ENCODE data around the gene PTPRO. TPM values are rescaled to one million over a fixed set of nuclear protein-coding genes. Genes with fewer than 3 reads are reported as not detected.
A peak's percentile ranks its signal among the peaks of the same experiment; 100 is the strongest.

The PTPRO gene
- total and polyA plus RNA-seq, 2 experiments from 2014 or later = 0.12 TPM; not detected in 1

DNA sequence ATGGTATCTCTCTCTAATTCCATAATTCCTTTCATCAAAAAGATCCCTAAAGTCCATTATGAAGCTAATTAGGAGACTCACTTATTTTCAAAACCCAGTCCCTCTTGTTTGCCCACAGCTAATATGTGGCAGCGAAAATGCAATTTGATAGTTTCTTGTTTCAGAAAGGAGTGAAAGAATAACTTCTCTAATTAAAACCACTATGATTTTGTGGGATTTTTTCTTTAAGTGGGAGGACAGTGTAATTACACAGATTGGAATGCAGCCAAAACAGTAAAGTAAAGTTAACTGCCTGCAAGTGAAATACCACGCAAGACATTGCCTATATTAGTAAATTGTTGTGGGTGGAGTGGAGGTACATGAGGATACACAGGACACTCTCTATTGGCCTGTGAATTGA lies 50.0 kb downstream of the PTPRO start:
- Histone ChIP-seq H3K4me3 (no peak overlapping the region), H3K36me3 (no peaks in the 10 kb centered on the region), H3K4me1 (ENCODE audit: low read depth) (no peaks in the 10 kb centered on the region), H3K27ac (no peak overlapping the region), H3K9me3 (ENCODE audit: low read depth) (no peaks in the 10 kb centered on the region), H3K27me3 (no peaks in the 10 kb centered on the region)
- DNase-seq (ENCODE audit: low read depth in 1 of 2, low spot score in 1 of 2) = no peak
- TF ChIP-seq, protein P1, sequence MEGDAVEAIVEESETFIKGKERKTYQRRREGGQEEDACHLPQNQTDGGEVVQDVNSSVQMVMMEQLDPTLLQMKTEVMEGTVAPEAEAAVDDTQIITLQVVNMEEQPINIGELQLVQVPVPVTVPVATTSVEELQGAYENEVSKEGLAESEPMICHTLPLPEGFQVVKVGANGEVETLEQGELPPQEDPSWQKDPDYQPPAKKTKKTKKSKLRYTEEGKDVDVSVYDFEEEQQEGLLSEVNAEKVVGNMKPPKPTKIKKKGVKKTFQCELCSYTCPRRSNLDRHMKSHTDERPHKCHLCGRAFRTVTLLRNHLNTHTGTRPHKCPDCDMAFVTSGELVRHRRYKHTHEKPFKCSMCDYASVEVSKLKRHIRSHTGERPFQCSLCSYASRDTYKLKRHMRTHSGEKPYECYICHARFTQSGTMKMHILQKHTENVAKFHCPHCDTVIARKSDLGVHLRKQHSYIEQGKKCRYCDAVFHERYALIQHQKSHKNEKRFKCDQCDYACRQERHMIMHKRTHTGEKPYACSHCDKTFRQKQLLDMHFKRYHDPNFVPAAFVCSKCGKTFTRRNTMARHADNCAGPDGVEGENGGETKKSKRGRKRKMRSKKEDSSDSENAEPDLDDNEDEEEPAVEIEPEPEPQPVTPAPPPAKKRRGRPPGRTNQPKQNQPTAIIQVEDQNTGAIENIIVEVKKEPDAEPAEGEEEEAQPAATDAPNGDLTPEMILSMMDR (IDR thresholded peaks at IDR 0.05; ENCODE audit: low read depth, low read length) = no peak

GRCh38 chr12:15387772-15388171 lies 65.5 kb downstream of the PTPRO start:
- DNase-seq (ENCODE audit: low read depth in 1 of 2, low spot score in 1 of 2) = no peak
- no peak overlapping the region for H3K27ac ChIP-seq

GRCh38 chr12:15389561-15389960 lies 67.3 kb downstream of the PTPRO start:
- no peaks in the 10 kb centered on the region for H3K9me3 ChIP-seq (ENCODE audit: low read depth)
- TF ChIP-seq, protein P1 (IDR thresholded peaks at IDR 0.05; ENCODE audit: low read depth, low read length) = no peak
- no peaks in the 10 kb centered on the region for H3K27me3 ChIP-seq
- no peak for DNase-seq (ENCODE audit: low read depth in 1 of 2, low spot score in 1 of 2)
- H3K27ac ChIP-seq = no peak overlapping the region
- H3K4me1 ChIP-seq (ENCODE audit: low read depth) = no peaks in the 10 kb centered on the region
- no peak overlapping the region for H3K4me3 ChIP-seq
- H3K36me3 ChIP-seq = no peaks in the 10 kb centered on the region

More at GRCh38 chr12:15387772-15388171, 65.5 kb downstream of the PTPRO start:
- no peaks in the 10 kb centered on the region for H3K9me3 ChIP-seq (ENCODE audit: low read depth)
- H3K4me1 ChIP-seq (ENCODE audit: low read depth) = no peaks in the 10 kb centered on the region
- no peaks in the 10 kb centered on the region for H3K27me3 ChIP-seq
- TF ChIP-seq, protein P1 (IDR thresholded peaks at IDR 0.05; ENCODE audit: low read depth, low read length) = no peak
- no peak overlapping the region for H3K4me3 ChIP-seq
- H3K36me3 ChIP-seq = no peaks in the 10 kb centered on the region

DNA sequence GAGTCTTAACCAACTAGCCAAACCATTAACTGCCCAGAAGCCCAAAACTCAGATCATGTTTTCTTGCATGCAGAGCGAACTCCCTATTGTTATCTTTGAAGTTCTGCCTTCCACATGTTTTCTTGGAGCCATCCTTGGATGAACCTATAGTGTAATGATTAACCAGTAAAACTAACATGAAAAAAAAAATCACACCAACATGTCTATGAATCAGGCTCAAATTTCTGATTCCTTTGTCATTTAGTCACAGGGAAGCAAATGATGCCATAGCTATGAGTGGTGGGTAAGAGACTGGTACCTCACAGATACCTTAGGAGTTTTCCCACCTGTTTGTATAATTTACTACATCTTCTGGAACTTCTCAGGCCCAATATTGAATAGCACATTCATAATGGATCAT lies 70.7 kb downstream of the PTPRO start:
- no peak for DNase-seq (ENCODE audit: low read depth in 1 of 2, low spot score in 1 of 2)
- no peaks in the 10 kb centered on the region for H3K27me3 ChIP-seq
- TF ChIP-seq, protein P1 (IDR thresholded peaks at IDR 0.05; ENCODE audit: low read depth, low read length) = no peak
- H3K4me3 ChIP-seq = no peak overlapping the region
- H3K9me3 ChIP-seq (ENCODE audit: low read depth) = no peaks in the 10 kb centered on the region
- H3K4me1 ChIP-seq (ENCODE audit: low read depth) = no peaks in the 10 kb centered on the region
- H3K36me3 ChIP-seq = no peaks in the 10 kb centered on the region
- H3K27ac ChIP-seq = no peak overlapping the region

GRCh38 chr12:15393995-15394394 lies 71.7 kb downstream of the PTPRO start:
- H3K27ac ChIP-seq = no peak overlapping the region
- TF ChIP-seq, protein P1 (IDR thresholded peaks at IDR 0.05; ENCODE audit: low read depth, low read length) = no peak
- H3K4me1 ChIP-seq (ENCODE audit: low read depth) = no peaks in the 10 kb centered on the region
- H3K27me3 ChIP-seq = no peaks in the 10 kb centered on the region
- no peak for DNase-seq (ENCODE audit: low read depth in 1 of 2, low spot score in 1 of 2)
- H3K4me3 ChIP-seq = no peak overlapping the region
- H3K9me3 ChIP-seq (ENCODE audit: low read depth) = no peaks in the 10 kb centered on the region
- H3K36me3 ChIP-seq = no peaks in the 10 kb centered on the region

GRCh38 chr12:15404485-15404884 lies 82.2 kb downstream of the PTPRO start:
- TF ChIP-seq, protein P1 (IDR thresholded peaks at IDR 0.05; ENCODE audit: low read depth, low read length) = no peak
- Histone ChIP-seq H3K9me3 (ENCODE audit: low read depth) (no peaks in the 10 kb centered on the region), H3K36me3 (no peaks in the 10 kb centered on the region), H3K27ac (no peak overlapping the region), H3K4me3 (no peak overlapping the region), H3K4me1 (ENCODE audit: low read depth) (no peaks in the 10 kb centered on the region), H3K27me3 (no peaks in the 10 kb centered on the region)
- peak in 1 of 2 donors; percentile 8 for DNase-seq (ENCODE audit: low read depth in 1 of 2, low spot score in 1 of 2)

Measured in cardiac muscle cell (in vitro differentiated cells and primary cell).